GM15510 (cell line): ENCODE results near the gene CFAP69.

Experiments
- POLR2A ChIP-seq: IDR thresholded peaks from 3 replicates; pipeline ENCODE4 v1.6.1; 2011; ENCODE audit warnings: borderline replicate concordance; ENCODE audit not compliant: insufficient read length; ENCODE audit errors: extremely low read depth

The CFAP69 gene

GRCh38 chr7:90322837-90323236 lies 77.9 kb downstream of the CFAP69 start:
- no peak for TF ChIP-seq POLR2A

DNA sequence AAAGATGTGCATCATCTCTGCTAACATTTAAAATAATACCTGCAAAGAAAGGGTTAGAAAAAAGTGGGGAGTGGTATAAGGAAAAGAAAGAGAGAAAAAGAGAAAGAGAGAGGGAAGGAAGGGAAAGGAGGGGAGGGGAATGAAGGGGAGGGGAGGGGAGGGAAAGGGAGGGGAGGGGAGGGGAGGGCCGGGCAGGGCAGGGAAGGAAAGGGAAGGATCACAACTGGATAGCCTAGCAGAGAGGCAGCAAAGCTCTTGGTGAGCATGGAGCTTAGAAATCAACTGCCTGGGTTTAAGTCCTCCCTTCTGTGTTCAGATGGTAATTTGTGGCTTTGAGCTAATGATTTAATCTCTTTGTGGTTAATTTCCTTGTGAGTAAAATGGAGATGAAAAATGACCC lies 81.5 kb downstream of the CFAP69 start:
- no peak for TF ChIP-seq POLR2A

DNA sequence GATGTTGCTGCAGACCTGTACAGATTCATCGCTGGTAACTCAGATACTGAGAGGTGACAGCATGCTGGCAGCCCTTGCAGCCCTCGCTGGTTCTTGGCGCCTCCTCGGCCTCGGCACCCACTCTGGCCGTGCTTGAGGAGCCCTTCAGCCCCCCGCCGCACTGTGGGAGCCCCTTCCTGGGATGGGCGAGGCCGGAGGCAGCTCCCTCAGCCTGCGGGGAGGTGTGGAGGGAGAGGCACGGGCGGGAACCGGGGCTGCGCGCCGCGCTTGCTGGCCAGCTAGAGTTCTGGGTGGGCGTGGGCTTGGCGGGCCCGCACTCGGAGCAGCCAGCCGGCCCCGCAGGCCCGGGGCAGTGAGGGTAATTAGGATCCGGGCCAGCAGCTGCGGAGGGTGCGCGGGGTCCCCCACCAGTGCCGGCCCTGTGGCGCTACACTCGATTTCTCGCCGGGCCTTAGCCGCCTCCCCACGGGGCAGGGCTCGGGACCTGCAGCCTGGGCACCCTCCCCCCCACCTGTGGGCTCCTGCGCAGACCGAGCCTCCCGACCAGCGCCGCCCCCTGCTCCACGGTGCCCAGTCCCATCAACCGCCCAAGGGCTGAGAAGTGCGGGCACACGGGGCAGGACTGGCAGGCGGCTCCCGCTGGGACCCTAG lies 89.3 kb downstream of the CFAP69 start:
- TF ChIP-seq POLR2A: no peak

DNA sequence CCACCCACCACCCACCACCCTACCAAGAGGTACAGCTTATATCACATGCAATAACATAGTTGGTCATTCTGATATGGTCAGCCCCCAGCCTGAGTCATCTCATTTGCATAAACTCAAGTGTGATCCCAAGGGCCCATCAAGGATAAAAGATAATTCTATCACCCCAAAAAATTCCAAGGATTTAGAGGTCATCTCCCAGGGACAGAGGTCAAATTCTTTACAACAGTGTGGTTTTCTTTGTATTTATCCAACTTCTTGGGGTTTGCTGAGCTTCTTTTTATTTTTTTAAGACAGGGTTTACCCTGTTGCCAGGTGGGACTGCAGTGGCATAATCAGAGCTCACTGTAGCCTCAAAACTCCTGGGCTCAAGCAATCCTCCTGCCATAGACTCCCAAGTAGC lies 92.1 kb downstream of the CFAP69 start:
- no peak for TF ChIP-seq POLR2A

- TF ChIP-seq POLR2A: no peak
Measured at GRCh38 chr7:90345016-90345415, 100.0 kb downstream of the CFAP69 start.

GRCh38 chr7:90345595-90346335 lies 100.8 kb downstream of the CFAP69 start:
- TF ChIP-seq POLR2A: no peak

- peak; percentile 90 for TF ChIP-seq POLR2A
Measured at GRCh38 chr7:90346336-90347125, 101.6 kb downstream of the CFAP69 start, which contains the start of gene GTPBP10. TSS of gene GTPBP10 (plus strand) at chr7:90346716. CDS start at chr7:90346742, 26 bp downstream.

DNA sequence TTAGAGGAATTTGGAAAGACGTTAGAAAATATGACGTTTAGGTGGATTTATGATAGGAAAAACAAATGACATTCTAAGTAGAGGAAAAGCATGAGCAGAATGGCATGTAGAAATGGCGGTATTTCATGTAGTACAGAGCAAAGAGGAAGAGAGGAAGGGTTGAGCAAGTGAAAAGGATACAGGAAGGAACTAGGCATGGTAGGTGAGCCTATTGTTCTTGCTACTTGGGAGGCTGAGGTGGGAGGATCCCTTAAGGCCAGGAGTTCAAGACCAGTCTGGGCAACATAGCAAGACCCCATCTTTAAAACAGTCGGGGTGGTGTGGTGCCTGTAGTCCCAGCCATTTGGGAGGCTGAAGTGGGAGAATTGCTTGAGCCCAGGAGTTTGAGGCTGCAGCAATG lies 102.8 kb downstream of the CFAP69 start:
- TF ChIP-seq POLR2A: no peak

DNA sequence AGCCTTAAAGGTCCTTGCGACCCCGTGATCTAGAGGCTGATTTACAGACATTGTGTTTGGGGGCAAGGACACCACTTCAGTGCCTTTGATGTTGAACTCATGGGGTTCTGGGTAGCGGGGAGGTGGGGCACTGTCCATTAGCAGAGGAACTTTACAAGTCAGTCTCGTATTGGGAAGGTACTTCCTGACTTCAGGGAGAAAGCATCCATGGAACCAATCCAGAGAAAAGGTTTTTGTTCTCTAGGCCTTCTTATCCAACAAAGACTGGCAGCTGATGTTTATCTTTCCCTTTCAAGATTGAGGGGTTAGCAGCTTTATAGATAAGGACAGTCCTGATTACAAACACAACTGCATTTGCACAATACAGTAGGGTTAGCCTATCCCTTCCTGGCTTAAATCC lies 104.3 kb downstream of the CFAP69 start:
- TF ChIP-seq POLR2A: no peak

DNA sequence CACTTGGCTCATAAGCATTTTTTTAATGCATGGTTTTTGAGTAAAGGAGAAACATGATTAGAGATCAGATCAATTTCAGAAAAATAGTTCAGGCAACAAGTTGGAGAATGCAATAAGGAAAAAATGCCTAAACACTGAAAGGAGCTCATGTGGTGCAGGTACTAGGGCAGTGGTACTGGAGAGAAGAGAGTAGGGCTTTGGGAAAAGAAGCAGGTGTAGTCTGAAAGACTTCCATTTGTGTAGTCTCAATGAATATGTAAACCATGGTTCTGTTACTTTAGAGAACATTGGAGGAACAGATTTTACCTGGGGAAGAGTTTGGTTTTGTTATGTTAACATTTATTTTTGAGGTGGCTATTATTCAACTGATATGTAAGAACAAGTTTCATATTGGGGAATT lies 107.0 kb downstream of the CFAP69 start:
- TF ChIP-seq POLR2A: no peak
